H9 (cell line): ENCODE data around the gene SPTLC3. TPM values are rescaled to one million over a fixed set of nuclear protein-coding genes. Genes with fewer than 3 reads are reported as not detected.

Source experiments
- DNase-seq: peaks from one replicate; pipeline ENCODE4 v3.0.0-alpha.2; 2017
- H2AFZ ChIP-seq: one replicate; pipeline ENCODE4 v1.6.1; 2013; ENCODE audit warnings: mild to moderate bottlenecking, low read length, control low read depth, moderate library complexity
- H2AK5ac ChIP-seq: 2 replicates; pipeline ENCODE4 v1.6.1; 2013; ENCODE audit warnings: low read length, control low read depth, mixed read lengths; ENCODE audit not compliant: insufficient read length
- H2BK120ac ChIP-seq: one replicate; pipeline ENCODE4 v1.6.1; 2013; ENCODE audit warnings: low read depth, mild to moderate bottlenecking, low read length, control low read depth, inconsistent platforms; ENCODE audit not compliant: poor library complexity, severe bottlenecking
- H2BK12ac ChIP-seq: 2 replicates; pipeline ENCODE4 v1.6.1; 2013; ENCODE audit warnings: low read length, control low read depth, mixed read lengths, low read depth; ENCODE audit not compliant: insufficient read length
- H2BK15ac ChIP-seq: 2 replicates; pipeline ENCODE4 v1.6.1; 2013; ENCODE audit warnings: low read depth, low read length, control low read depth
- H2BK20ac ChIP-seq: one replicate; pipeline ENCODE4 v1.6.1; 2013; ENCODE audit warnings: low read depth, mild to moderate bottlenecking, low read length, control low read depth, inconsistent platforms; ENCODE audit not compliant: poor library complexity, severe bottlenecking
- H2BK5ac ChIP-seq: 2 replicates; pipeline ENCODE4 v1.6.1; 2013; ENCODE audit warnings: low read length, control low read depth, mixed read lengths; ENCODE audit not compliant: insufficient read length
- H3K14ac ChIP-seq: 2 replicates; pipeline ENCODE4 v1.6.1; 2013; ENCODE audit warnings: low read length, control low read depth; ENCODE audit not compliant: insufficient read depth
- H3K18ac ChIP-seq: 2 replicates; pipeline ENCODE4 v1.6.1; 2013; ENCODE audit warnings: low read depth, mild to moderate bottlenecking, mixed read lengths, low read length, control low read depth; ENCODE audit not compliant: insufficient read length
- H3K23ac ChIP-seq: 2 replicates; pipeline ENCODE4 v1.6.1; 2013; ENCODE audit warnings: low read length, control low read depth, mixed read lengths, low read depth; ENCODE audit not compliant: insufficient read length
- H3K23me2 ChIP-seq: 2 replicates; pipeline ENCODE4 v1.6.1; 2013; ENCODE audit warnings: low read depth, mild to moderate bottlenecking, mixed read lengths, low read length, control low read depth; ENCODE audit not compliant: insufficient read length, poor library complexity, severe bottlenecking
- H3K27ac ChIP-seq: 2 replicates; pipeline ENCODE4 v1.5.1; 2013; ENCODE audit warnings: low read length, control low read depth, mixed read lengths, low read depth; ENCODE audit not compliant: insufficient read length
- H3K27me3 ChIP-seq: 2 replicates; pipeline ENCODE4 v1.6.1; 2013; ENCODE audit warnings: low read length, control low read depth, inconsistent platforms; ENCODE audit not compliant: insufficient read depth
- H3K4ac ChIP-seq: 2 replicates; pipeline ENCODE4 v1.6.1; 2013; ENCODE audit warnings: low read depth, mild to moderate bottlenecking, control low read depth, inconsistent platforms, low read length, moderate library complexity
- H3K4me1 ChIP-seq: 2 replicates; pipeline ENCODE4 v1.6.1; 2013; ENCODE audit warnings: low read length, control low read depth, inconsistent platforms; ENCODE audit not compliant: insufficient read depth
- H3K4me2 ChIP-seq: 2 replicates; pipeline ENCODE4 v1.6.1; 2013; ENCODE audit warnings: low read length, control low read depth, mixed read lengths; ENCODE audit not compliant: insufficient read length, insufficient read depth
- H3K56ac ChIP-seq: 2 replicates; pipeline ENCODE4 v1.6.1; 2013; ENCODE audit warnings: low read depth, mild to moderate bottlenecking, mixed read lengths, low read length, control low read depth; ENCODE audit not compliant: insufficient read length
- H3K79me1 ChIP-seq: 2 replicates; pipeline ENCODE4 v1.6.1; 2013; ENCODE audit warnings: low read depth, mild to moderate bottlenecking, moderate library complexity, low read length, control low read depth, inconsistent platforms; ENCODE audit not compliant: insufficient read depth, poor library complexity, severe bottlenecking
- H3K79me2 ChIP-seq: 2 replicates; pipeline ENCODE4 v1.6.1; 2013; ENCODE audit warnings: low read length, control low read depth, inconsistent platforms; ENCODE audit not compliant: insufficient read depth
- H3K9ac ChIP-seq: 2 replicates; pipeline ENCODE4 v1.6.1; 2013; ENCODE audit warnings: low read length, control low read depth, mixed read lengths; ENCODE audit not compliant: insufficient read length; ENCODE audit errors: extremely low read depth
- H3K9me3 ChIP-seq: one replicate; pipeline ENCODE4 v1.6.1; 2013; ENCODE audit warnings: low read depth, low read length, inconsistent platforms; ENCODE audit not compliant: control insufficient read depth
- H3T11ph ChIP-seq: one replicate; pipeline ENCODE4 v1.6.1; 2013; ENCODE audit warnings: mild to moderate bottlenecking, low read length, control low read depth, inconsistent platforms
- H4K20me1 ChIP-seq: one replicate; pipeline ENCODE4 v1.6.1; 2013; ENCODE audit not compliant: control insufficient read depth, insufficient read length, insufficient read depth
- H4K5ac ChIP-seq: 2 replicates; pipeline ENCODE4 v1.6.1; 2013; ENCODE audit warnings: low read depth, mild to moderate bottlenecking, mixed read lengths, low read length, control low read depth; ENCODE audit not compliant: insufficient read length
- H4K8ac ChIP-seq: replicated peaks from 2 replicates; pipeline ENCODE4 v1.6.1; 2013; ENCODE audit warnings: low read length, control low read depth, mixed read lengths, low read depth; ENCODE audit not compliant: insufficient read length
- H4K91ac ChIP-seq: 2 replicates; pipeline ENCODE4 v1.6.1; 2013; ENCODE audit warnings: low read depth, mild to moderate bottlenecking, moderate library complexity, mixed read lengths, low read length, control low read depth; ENCODE audit not compliant: insufficient read length
- H3K27ac Mint-ChIP-seq, 3 experiments: 2 replicates in 2 of 3; 3 replicates in 1 of 3; pipeline ENCODE4 v1.8.0; 2020 to 2021; ENCODE audit warnings: mixed read lengths in 3 of 3, mild to moderate bottlenecking in 1 of 3, moderate library complexity in 1 of 3
- H3K27me3 Mint-ChIP-seq: 2 replicates; pipeline ENCODE4 v1.8.0; 2021; ENCODE audit warnings: low read depth, mild to moderate bottlenecking, moderate library complexity, mixed read lengths
- H3K36me3 Mint-ChIP-seq, 3 experiments: 2 replicates in 2 of 3; 3 replicates in 1 of 3; pipeline ENCODE4 v1.8.0; 2020 to 2021; ENCODE audit warnings: low read depth in 3 of 3, mixed read lengths in 3 of 3; ENCODE audit not compliant: insufficient read depth in 1 of 3
- H3K4me1 Mint-ChIP-seq, 2 experiments: 2 replicates each; pipeline ENCODE4 v1.8.0; 2020; ENCODE audit warnings: mixed read lengths in 2 of 2
- H3K4me3 Mint-ChIP-seq, 2 experiments: 2 replicates in 1 of 2; 3 replicates in 1 of 2; pipeline ENCODE4 v1.8.0; 2020 to 2021; ENCODE audit warnings: mild to moderate bottlenecking in 2 of 2, mixed read lengths in 2 of 2, moderate library complexity in 1 of 2
- H3K9me3 Mint-ChIP-seq, 2 experiments: 2 replicates in 1 of 2; 3 replicates in 1 of 2; pipeline ENCODE4 v1.8.0; 2020; ENCODE audit warnings: mild to moderate bottlenecking in 2 of 2, mixed read lengths in 2 of 2, moderate library complexity in 1 of 2
- WGBS: extraction: QIAGEN DNeasy Blood & Tissue Kit; methylation state at CpG from one replicate; pipeline ENCODE4 v1.1.7; 2013; ENCODE audit warnings: missing lambda C conversion rate, low lambda C conversion rate, mixed read lengths; ENCODE audit not compliant: insufficient read length; ENCODE audit errors: extremely low coverage; 5-methylcytosine and 5-hydroxymethylcytosine counted together
- total RNA-seq: library from RNA; stranded (reverse); gene quantifications from 2 replicates; pipeline ENCODE4 v1.2.1, GENCODE V29; 2021
- TF ChIP-seq, protein P1 (sequence below): fragments of 200-600 bp; sonication (generic); conservative IDR thresholded peaks from 3 replicates; pipeline ENCODE4 v1.8.0; 2021; ENCODE audit warnings: antibody characterized with exemption, mild to moderate bottlenecking

SPTLC3 gene
- total RNA-seq, 1 experiment from 2014 or later = 0.68 TPM

DNA sequence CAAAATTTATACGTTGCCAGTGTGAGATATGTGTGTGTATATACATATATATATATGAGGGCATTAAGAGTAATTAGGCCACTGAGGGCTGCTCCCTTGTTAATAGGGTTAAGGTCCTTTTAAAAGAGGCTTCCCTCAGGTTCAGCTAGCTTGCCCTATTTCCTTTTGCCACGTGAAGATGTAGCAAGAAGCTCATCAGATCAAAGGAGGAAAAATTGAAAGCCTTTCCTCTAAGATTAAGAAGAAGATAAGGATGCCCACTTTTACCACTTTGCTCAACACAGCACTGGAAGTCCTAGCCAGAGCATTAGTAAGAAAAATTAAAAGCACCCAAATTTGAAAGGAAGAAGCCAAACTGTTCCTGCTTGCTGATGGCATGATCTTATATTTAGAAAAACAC, 179.1 kb downstream of the SPTLC3 start:
- Histone ChIP-seq H3K23me2 (no peaks in the 10 kb centered on the region), H4K91ac (no peak overlapping the region), H3K4me2 (no peak overlapping the region), H3K27ac (no peak overlapping the region), H3K4ac (no peak overlapping the region), H3K79me1 (no peaks in the 10 kb centered on the region), H2BK120ac (no peak overlapping the region), H3K4me1 (peaks cover 3% of the 10 kb centered on the region; the same call in 1 of the 2 replicates), H2BK5ac (no peak overlapping the region), H3K9ac (no peak overlapping the region), H3K9me3 (no peaks in the 10 kb centered on the region), H2BK20ac (no peak overlapping the region), H3K14ac (no peak overlapping the region), H2AK5ac (no peak overlapping the region), H2BK12ac (no peak overlapping the region), H3K27me3 (no peaks in the 10 kb centered on the region), H3T11ph (no peak overlapping the region), H3K18ac (no peak overlapping the region), H3K23ac (no peak overlapping the region), H4K20me1 (no peaks in the 10 kb centered on the region), H4K8ac (no peak overlapping the region), H4K5ac (no peak overlapping the region), H2BK15ac (no peak overlapping the region), H3K79me2 (no peaks in the 10 kb centered on the region), H2AFZ (no peak overlapping the region), H3K56ac (no peak overlapping the region)
- WGBS = no CpG with 5 or more reads among the region's 2 CpGs
- H3K27ac Mint-ChIP-seq = no peak overlapping the region
- peaks cover 2 to 12% (median 4%) of the 10 kb centered on the region in 3 experiments; a peak in 4 of 7 replicates for H3K36me3 Mint-ChIP-seq
- peaks cover 24 to 31% of the 10 kb centered on the region in 2 experiments for H3K4me1 Mint-ChIP-seq
- no peak for DNase-seq
- peaks cover 5 to 6% of the 10 kb centered on the region in 2 experiments; a peak in 4 of 5 replicates for H3K9me3 Mint-ChIP-seq
- no peaks in the 10 kb centered on the region for H3K27me3 Mint-ChIP-seq
- TF ChIP-seq, protein P1, sequence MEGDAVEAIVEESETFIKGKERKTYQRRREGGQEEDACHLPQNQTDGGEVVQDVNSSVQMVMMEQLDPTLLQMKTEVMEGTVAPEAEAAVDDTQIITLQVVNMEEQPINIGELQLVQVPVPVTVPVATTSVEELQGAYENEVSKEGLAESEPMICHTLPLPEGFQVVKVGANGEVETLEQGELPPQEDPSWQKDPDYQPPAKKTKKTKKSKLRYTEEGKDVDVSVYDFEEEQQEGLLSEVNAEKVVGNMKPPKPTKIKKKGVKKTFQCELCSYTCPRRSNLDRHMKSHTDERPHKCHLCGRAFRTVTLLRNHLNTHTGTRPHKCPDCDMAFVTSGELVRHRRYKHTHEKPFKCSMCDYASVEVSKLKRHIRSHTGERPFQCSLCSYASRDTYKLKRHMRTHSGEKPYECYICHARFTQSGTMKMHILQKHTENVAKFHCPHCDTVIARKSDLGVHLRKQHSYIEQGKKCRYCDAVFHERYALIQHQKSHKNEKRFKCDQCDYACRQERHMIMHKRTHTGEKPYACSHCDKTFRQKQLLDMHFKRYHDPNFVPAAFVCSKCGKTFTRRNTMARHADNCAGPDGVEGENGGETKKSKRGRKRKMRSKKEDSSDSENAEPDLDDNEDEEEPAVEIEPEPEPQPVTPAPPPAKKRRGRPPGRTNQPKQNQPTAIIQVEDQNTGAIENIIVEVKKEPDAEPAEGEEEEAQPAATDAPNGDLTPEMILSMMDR = no peak
- H3K4me3 Mint-ChIP-seq = no peak overlapping the region
